K562 (cell line): ENCODE data around the gene TMEM120B. TPM values are rescaled to one million over a fixed set of nuclear protein-coding genes. Genes with fewer than 3 reads are reported as not detected.
A peak's percentile ranks its signal among the peaks of the same experiment; 100 is the strongest.

ENCODE experiments used
- CREBBP ChIP-seq: IDR thresholded peaks from one replicate; pipeline ENCODE4 v1.6.1; 2012; ENCODE audit warnings: low read depth, mild to moderate bottlenecking, control low read depth, inconsistent platforms, low read length
- FOXO4 ChIP-seq: fragments of 450-650 bp; formaldehyde crosslinking; IDR thresholded peaks from 2 replicates; pipeline ENCODE4 v1.4.0; 2020; ENCODE audit warnings: mild to moderate bottlenecking, moderate library complexity
- L3MBTL2 ChIP-seq: fragments of 450-650 bp; IDR thresholded peaks from 2 replicates; pipeline ENCODE4 v1.6.1; 2016; ENCODE audit warnings: mild to moderate bottlenecking, moderate library complexity
- NFYB ChIP-seq: IDR thresholded peaks from 2 replicates; pipeline ENCODE4 v1.6.1; 2011; ENCODE audit warnings: mild to moderate bottlenecking, moderate library complexity; ENCODE audit not compliant: insufficient read length; ENCODE audit errors: extremely low read depth
- TAF9B ChIP-seq: fragments of 450-650 bp; IDR thresholded peaks from 2 replicates; pipeline ENCODE4 v1.6.1; 2018; ENCODE audit warnings: mild to moderate bottlenecking; ENCODE audit not compliant: partially characterized antibody
- ZBTB7A ChIP-seq: IDR thresholded peaks from 2 replicates; pipeline ENCODE4 v1.6.1; 2011; ENCODE audit warnings: low read depth, mild to moderate bottlenecking, low read length, moderate library complexity, borderline replicate concordance; ENCODE audit not compliant: control insufficient read depth
- ZNF592 ChIP-seq: fragments of 450-650 bp; IDR thresholded peaks from 2 replicates; pipeline ENCODE4 v1.6.1; 2017; ENCODE audit warnings: antibody characterized with exemption, mild to moderate bottlenecking
- polyA plus RNA-seq, 8 experiments: library from polyadenylated mRNA; depleted of rRNA in 4 of 8; stranded (reverse) in 5 of 8; unstranded in 3 of 8; fragments of >200 nt; fragmentation: Nextera tagmentation in 2 of 8; fragmentation: Illumina TruSeq in 1 of 8; extraction: Ambion mirVana in 2 of 8; extraction: Trizol in 1 of 8; gene quantifications; 2 replicates each; pipeline versions ENCODE4 v1.2.1 to v1.2.3, GENCODE V29; 2011 to 2014; ENCODE audit warnings: inconsistent platforms in 1 of 8, missing spikeins in 1 of 8
- total RNA-seq, 7 experiments: library from RNA; depleted of rRNA in 6 of 7; stranded (reverse); fragments of >200 nt in 6 of 7; fragmentation: Illumina TruSeq in 2 of 7; extraction: Trizol in 2 of 7; gene quantifications; 2 replicates each; pipeline versions ENCODE4 v1.2.1 to v1.2.3, GENCODE V29; 2011 to 2021; ENCODE audit warnings: low replicate concordance in 1 of 7
- TF ChIP-seq, protein P1 (sequence below), 2 experiments: fragments of 450-650 bp in 1 of 2; sonication (generic) in 1 of 2; formaldehyde crosslinking in 1 of 2; IDR thresholded peaks; 2 replicates each; pipeline versions ENCODE4 v1.7.1 to v1.9.0; 2016 to 2022; ENCODE audit warnings: inconsistent platforms in 1 of 2, mild to moderate bottlenecking in 1 of 2, missing genetic modification reagents in 1 of 2
- TF ChIP-seq, protein P2 (sequence below): fragments of 250-450 bp; sonication (Bioruptor Pico); IDR thresholded peaks from 2 replicates; pipeline ENCODE4 v1.4.0; 2020; ENCODE audit warnings: mild to moderate bottlenecking, moderate library complexity

Gene TMEM120B
- total and polyA plus RNA-seq, 9 of the 15 experiments (the other 6 are each of a cell fraction or from before 2014, with no cell fraction given), result 1.7 to 18.6 (median 7.4) TPM

DNA sequence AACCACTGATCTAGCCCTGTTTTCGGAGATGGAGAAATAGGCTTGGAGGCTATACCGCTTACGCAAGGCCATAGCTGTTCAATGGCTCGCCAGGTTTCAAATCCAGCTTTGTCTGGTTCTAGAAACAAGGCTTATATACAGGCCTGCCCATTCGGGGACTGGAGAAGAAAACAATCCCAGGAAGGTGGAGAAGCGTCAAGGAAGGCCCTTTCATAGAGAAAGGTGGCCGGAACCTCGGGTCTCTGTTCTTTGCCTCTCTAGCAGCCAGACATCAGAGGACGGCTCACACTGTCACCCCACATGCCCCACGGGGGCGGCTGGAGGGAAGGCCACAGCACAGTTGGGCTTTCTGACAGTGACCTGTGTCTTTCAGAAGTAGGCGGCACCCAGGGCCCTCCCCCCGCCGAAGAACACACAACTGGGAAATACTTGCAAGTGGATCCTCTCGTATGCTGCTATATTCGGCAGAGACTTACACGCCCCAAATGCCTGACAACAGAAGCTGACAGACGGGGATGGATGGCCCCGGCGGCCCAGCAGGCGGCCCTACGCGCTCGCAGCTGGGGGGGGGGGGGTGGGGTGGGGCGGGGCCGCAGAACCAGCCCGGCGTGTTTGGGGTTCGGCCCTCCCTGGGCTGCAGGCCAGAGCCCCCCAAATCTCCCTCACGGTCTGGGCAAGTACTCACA is 86.7 kb downstream of the TMEM120B start (continued):
- TF ChIP-seq ZBTB7A (peak; percentile 8; the same call in 1 of the 2 replicates), FOXO4 (no peak), L3MBTL2 (peak; percentile 50; the same call in 1 of the 2 replicates), ZNF592 (0 out of 2 replicates have a peak, but pooled peaks have one; percentile 44), NFYB (no peak), CREBBP (no peak), TAF9B (peak; percentile 31)
- TF ChIP-seq, protein P1, sequence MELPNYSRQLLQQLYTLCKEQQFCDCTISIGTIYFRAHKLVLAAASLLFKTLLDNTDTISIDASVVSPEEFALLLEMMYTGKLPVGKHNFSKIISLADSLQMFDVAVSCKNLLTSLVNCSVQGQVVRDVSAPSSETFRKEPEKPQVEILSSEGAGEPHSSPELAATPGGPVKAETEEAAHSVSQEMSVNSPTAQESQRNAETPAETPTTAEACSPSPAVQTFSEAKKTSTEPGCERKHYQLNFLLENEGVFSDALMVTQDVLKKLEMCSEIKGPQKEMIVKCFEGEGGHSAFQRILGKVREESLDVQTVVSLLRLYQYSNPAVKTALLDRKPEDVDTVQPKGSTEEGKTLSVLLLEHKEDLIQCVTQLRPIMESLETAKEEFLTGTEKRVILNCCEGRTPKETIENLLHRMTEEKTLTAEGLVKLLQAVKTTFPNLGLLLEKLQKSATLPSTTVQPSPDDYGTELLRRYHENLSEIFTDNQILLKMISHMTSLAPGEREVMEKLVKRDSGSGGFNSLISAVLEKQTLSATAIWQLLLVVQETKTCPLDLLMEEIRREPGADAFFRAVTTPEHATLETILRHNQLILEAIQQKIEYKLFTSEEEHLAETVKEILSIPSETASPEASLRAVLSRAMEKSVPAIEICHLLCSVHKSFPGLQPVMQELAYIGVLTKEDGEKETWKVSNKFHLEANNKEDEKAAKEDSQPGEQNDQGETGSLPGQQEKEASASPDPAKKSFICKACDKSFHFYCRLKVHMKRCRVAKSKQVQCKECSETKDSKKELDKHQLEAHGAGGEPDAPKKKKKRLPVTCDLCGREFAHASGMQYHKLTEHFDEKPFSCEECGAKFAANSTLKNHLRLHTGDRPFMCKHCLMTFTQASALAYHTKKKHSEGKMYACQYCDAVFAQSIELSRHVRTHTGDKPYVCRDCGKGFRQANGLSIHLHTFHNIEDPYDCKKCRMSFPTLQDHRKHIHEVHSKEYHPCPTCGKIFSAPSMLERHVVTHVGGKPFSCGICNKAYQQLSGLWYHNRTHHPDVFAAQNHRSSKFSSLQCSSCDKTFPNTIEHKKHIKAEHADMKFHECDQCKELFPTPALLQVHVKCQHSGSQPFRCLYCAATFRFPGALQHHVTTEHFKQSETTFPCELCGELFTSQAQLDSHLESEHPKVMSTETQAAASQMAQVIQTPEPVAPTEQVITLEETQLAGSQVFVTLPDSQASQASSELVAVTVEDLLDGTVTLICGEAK (IDR thresholded peaks at IDR 0.05), result no peak
- TF ChIP-seq, protein P1 (CRISPR knock-in tag; IDR thresholded peaks at IDR 0.05), result no peak
- TF ChIP-seq, protein P2, sequence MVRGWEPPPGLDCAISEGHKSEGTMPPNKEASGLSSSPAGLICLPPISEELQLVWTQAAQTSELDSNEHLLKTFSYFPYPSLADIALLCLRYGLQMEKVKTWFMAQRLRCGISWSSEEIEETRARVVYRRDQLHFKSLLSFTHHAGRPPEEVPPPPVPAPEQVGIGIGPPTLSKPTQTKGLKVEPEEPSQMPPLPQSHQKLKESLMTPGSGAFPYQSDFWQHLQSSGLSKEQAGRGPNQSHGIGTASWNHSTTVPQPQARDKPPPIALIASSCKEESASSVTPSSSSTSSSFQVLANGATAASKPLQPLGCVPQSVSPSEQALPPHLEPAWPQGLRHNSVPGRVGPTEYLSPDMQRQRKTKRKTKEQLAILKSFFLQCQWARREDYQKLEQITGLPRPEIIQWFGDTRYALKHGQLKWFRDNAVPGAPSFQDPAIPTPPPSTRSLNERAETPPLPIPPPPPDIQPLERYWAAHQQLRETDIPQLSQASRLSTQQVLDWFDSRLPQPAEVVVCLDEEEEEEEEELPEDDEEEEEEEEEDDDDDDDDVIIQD (CRISPR knock-in tag), result no peak
